H9 (cell line): ENCODE results near the gene LSG1. TPM values are rescaled to one million over a fixed set of nuclear protein-coding genes. Genes with fewer than 3 reads are reported as not detected.

ENCODE experiments used
- DNase-seq: peaks from one replicate; pipeline ENCODE4 v3.0.0-alpha.2; 2017
- H2AFZ ChIP-seq: one replicate; pipeline ENCODE4 v1.6.1; 2013; ENCODE audit warnings: mild to moderate bottlenecking, low read length, control low read depth, moderate library complexity
- H2AK5ac ChIP-seq: 2 replicates; pipeline ENCODE4 v1.6.1; 2013; ENCODE audit warnings: low read length, control low read depth, mixed read lengths; ENCODE audit not compliant: insufficient read length
- H2BK120ac ChIP-seq: one replicate; pipeline ENCODE4 v1.6.1; 2013; ENCODE audit warnings: low read depth, mild to moderate bottlenecking, low read length, control low read depth, inconsistent platforms; ENCODE audit not compliant: poor library complexity, severe bottlenecking
- H2BK12ac ChIP-seq: 2 replicates; pipeline ENCODE4 v1.6.1; 2013; ENCODE audit warnings: low read length, control low read depth, mixed read lengths, low read depth; ENCODE audit not compliant: insufficient read length
- H2BK15ac ChIP-seq: 2 replicates; pipeline ENCODE4 v1.6.1; 2013; ENCODE audit warnings: low read depth, low read length, control low read depth
- H2BK20ac ChIP-seq: one replicate; pipeline ENCODE4 v1.6.1; 2013; ENCODE audit warnings: low read depth, mild to moderate bottlenecking, low read length, control low read depth, inconsistent platforms; ENCODE audit not compliant: poor library complexity, severe bottlenecking
- H2BK5ac ChIP-seq: 2 replicates; pipeline ENCODE4 v1.6.1; 2013; ENCODE audit warnings: low read length, control low read depth, mixed read lengths; ENCODE audit not compliant: insufficient read length
- H3K14ac ChIP-seq: 2 replicates; pipeline ENCODE4 v1.6.1; 2013; ENCODE audit warnings: low read length, control low read depth; ENCODE audit not compliant: insufficient read depth
- H3K18ac ChIP-seq: 2 replicates; pipeline ENCODE4 v1.6.1; 2013; ENCODE audit warnings: low read depth, mild to moderate bottlenecking, mixed read lengths, low read length, control low read depth; ENCODE audit not compliant: insufficient read length
- H3K23ac ChIP-seq: 2 replicates; pipeline ENCODE4 v1.6.1; 2013; ENCODE audit warnings: low read length, control low read depth, mixed read lengths, low read depth; ENCODE audit not compliant: insufficient read length
- H3K23me2 ChIP-seq: 2 replicates; pipeline ENCODE4 v1.6.1; 2013; ENCODE audit warnings: low read depth, mild to moderate bottlenecking, mixed read lengths, low read length, control low read depth; ENCODE audit not compliant: insufficient read length, poor library complexity, severe bottlenecking
- H3K27ac ChIP-seq: 2 replicates; pipeline ENCODE4 v1.5.1; 2013; ENCODE audit warnings: low read length, control low read depth, mixed read lengths, low read depth; ENCODE audit not compliant: insufficient read length
- H3K27me3 ChIP-seq: 2 replicates; pipeline ENCODE4 v1.6.1; 2013; ENCODE audit warnings: low read length, control low read depth, inconsistent platforms; ENCODE audit not compliant: insufficient read depth
- H3K4ac ChIP-seq: 2 replicates; pipeline ENCODE4 v1.6.1; 2013; ENCODE audit warnings: low read depth, mild to moderate bottlenecking, control low read depth, inconsistent platforms, low read length, moderate library complexity
- H3K4me1 ChIP-seq: 2 replicates; pipeline ENCODE4 v1.6.1; 2013; ENCODE audit warnings: low read length, control low read depth, inconsistent platforms; ENCODE audit not compliant: insufficient read depth
- H3K4me2 ChIP-seq: 2 replicates; pipeline ENCODE4 v1.6.1; 2013; ENCODE audit warnings: low read length, control low read depth, mixed read lengths; ENCODE audit not compliant: insufficient read length, insufficient read depth
- H3K56ac ChIP-seq: 2 replicates; pipeline ENCODE4 v1.6.1; 2013; ENCODE audit warnings: low read depth, mild to moderate bottlenecking, mixed read lengths, low read length, control low read depth; ENCODE audit not compliant: insufficient read length
- H3K79me1 ChIP-seq: 2 replicates; pipeline ENCODE4 v1.6.1; 2013; ENCODE audit warnings: low read depth, mild to moderate bottlenecking, moderate library complexity, low read length, control low read depth, inconsistent platforms; ENCODE audit not compliant: insufficient read depth, poor library complexity, severe bottlenecking
- H3K79me2 ChIP-seq: 2 replicates; pipeline ENCODE4 v1.6.1; 2013; ENCODE audit warnings: low read length, control low read depth, inconsistent platforms; ENCODE audit not compliant: insufficient read depth
- H3K9ac ChIP-seq: 2 replicates; pipeline ENCODE4 v1.6.1; 2013; ENCODE audit warnings: low read length, control low read depth, mixed read lengths; ENCODE audit not compliant: insufficient read length; ENCODE audit errors: extremely low read depth
- H3K9me3 ChIP-seq: one replicate; pipeline ENCODE4 v1.6.1; 2013; ENCODE audit warnings: low read depth, low read length, inconsistent platforms; ENCODE audit not compliant: control insufficient read depth
- H3T11ph ChIP-seq: one replicate; pipeline ENCODE4 v1.6.1; 2013; ENCODE audit warnings: mild to moderate bottlenecking, low read length, control low read depth, inconsistent platforms
- H4K20me1 ChIP-seq: one replicate; pipeline ENCODE4 v1.6.1; 2013; ENCODE audit not compliant: control insufficient read depth, insufficient read length, insufficient read depth
- H4K5ac ChIP-seq: 2 replicates; pipeline ENCODE4 v1.6.1; 2013; ENCODE audit warnings: low read depth, mild to moderate bottlenecking, mixed read lengths, low read length, control low read depth; ENCODE audit not compliant: insufficient read length
- H4K8ac ChIP-seq: replicated peaks from 2 replicates; pipeline ENCODE4 v1.6.1; 2013; ENCODE audit warnings: low read length, control low read depth, mixed read lengths, low read depth; ENCODE audit not compliant: insufficient read length
- H4K91ac ChIP-seq: 2 replicates; pipeline ENCODE4 v1.6.1; 2013; ENCODE audit warnings: low read depth, mild to moderate bottlenecking, moderate library complexity, mixed read lengths, low read length, control low read depth; ENCODE audit not compliant: insufficient read length
- H3K27ac Mint-ChIP-seq, 3 experiments: 2 replicates in 2 of 3; 3 replicates in 1 of 3; pipeline ENCODE4 v1.8.0; 2020 to 2021; ENCODE audit warnings: mixed read lengths in 3 of 3, mild to moderate bottlenecking in 1 of 3, moderate library complexity in 1 of 3
- H3K27me3 Mint-ChIP-seq: 2 replicates; pipeline ENCODE4 v1.8.0; 2021; ENCODE audit warnings: low read depth, mild to moderate bottlenecking, moderate library complexity, mixed read lengths
- H3K36me3 Mint-ChIP-seq, 3 experiments: 2 replicates in 2 of 3; 3 replicates in 1 of 3; pipeline ENCODE4 v1.8.0; 2020 to 2021; ENCODE audit warnings: low read depth in 3 of 3, mixed read lengths in 3 of 3; ENCODE audit not compliant: insufficient read depth in 1 of 3
- H3K4me1 Mint-ChIP-seq, 2 experiments: 2 replicates each; pipeline ENCODE4 v1.8.0; 2020; ENCODE audit warnings: mixed read lengths in 2 of 2
- H3K4me3 Mint-ChIP-seq, 2 experiments: 2 replicates in 1 of 2; 3 replicates in 1 of 2; pipeline ENCODE4 v1.8.0; 2020 to 2021; ENCODE audit warnings: mild to moderate bottlenecking in 2 of 2, mixed read lengths in 2 of 2, moderate library complexity in 1 of 2
- H3K9me3 Mint-ChIP-seq, 2 experiments: 2 replicates in 1 of 2; 3 replicates in 1 of 2; pipeline ENCODE4 v1.8.0; 2020; ENCODE audit warnings: mild to moderate bottlenecking in 2 of 2, mixed read lengths in 2 of 2, moderate library complexity in 1 of 2
- CTCF ChIP-seq: fragments of 200-600 bp; sonication (generic); conservative IDR thresholded peaks from 3 replicates; pipeline ENCODE4 v1.8.0; 2021; ENCODE audit warnings: antibody characterized with exemption, mild to moderate bottlenecking
- WGBS: extraction: QIAGEN DNeasy Blood & Tissue Kit; methylation state at CpG from one replicate; pipeline ENCODE4 v1.1.7; 2013; ENCODE audit warnings: missing lambda C conversion rate, low lambda C conversion rate, mixed read lengths; ENCODE audit not compliant: insufficient read length; ENCODE audit errors: extremely low coverage; 5-methylcytosine and 5-hydroxymethylcytosine counted together
- total RNA-seq: library from RNA; stranded (reverse); gene quantifications from 2 replicates; pipeline ENCODE4 v1.2.1, GENCODE V29; 2021

LSG1 gene
- total RNA-seq, 1 experiment from 2014 or later, result 63.3 TPM

DNA sequence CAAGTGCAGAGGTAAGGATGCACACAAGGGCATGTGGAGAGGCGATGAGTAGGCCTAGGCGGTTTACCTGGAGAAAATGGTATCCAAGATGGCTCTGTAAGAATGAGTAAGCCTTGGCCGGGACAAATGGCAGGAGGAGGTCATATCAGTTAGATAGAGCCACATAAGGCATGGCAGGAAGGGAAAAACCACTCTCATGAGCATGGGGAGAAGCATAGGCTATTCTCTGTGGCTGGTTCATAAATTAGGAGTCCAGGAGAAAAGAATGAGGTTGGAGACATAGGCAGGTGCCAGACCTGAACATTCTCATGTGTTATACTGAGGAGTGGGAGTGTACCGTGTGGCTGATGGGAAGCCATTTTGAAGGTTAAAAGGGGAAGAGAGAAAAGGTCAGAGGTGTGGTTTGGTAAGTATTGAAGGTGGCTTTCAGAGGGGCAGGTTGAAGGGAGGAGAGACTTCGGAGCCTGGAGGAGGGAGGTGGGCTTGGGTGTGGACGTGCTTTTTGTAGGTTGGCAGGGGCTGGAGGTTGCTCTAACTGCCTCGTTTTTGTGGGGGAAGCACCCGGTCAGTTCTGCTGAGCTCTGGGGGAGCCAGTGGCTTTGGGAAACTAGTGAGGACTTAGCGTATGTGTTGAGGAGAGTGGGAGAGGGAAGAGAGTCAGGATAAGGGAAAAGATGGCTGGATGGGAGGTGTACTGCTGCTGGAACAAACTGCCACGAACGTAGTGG lies 9.1 kb upstream of the LSG1 start:
- H3K4me2 ChIP-seq, result no peak overlapping the region
- H3K4me3 Mint-ChIP-seq, result no peak overlapping the region
- no peaks in the 10 kb centered on the region for H3K79me1 ChIP-seq
- H3K14ac ChIP-seq, result no peak overlapping the region
- no peaks in the 10 kb centered on the region for H3K36me3 Mint-ChIP-seq
- WGBS, result no CpG with 5 or more reads among the region's 11 CpGs
- no peak for TF ChIP-seq CTCF
- H3K27ac Mint-ChIP-seq, result no peak overlapping the region
- no peak overlapping the region for H3T11ph ChIP-seq
- no peaks in the 10 kb centered on the region for H3K79me2 ChIP-seq
- H3K4me1 ChIP-seq, result no peaks in the 10 kb centered on the region
- H3K27me3 Mint-ChIP-seq, result peaks cover 49% of the 10 kb centered on the region
- H3K18ac ChIP-seq, result no peak overlapping the region
- H2BK12ac ChIP-seq, result no peak overlapping the region
- no peak overlapping the region for H4K5ac ChIP-seq
- H3K23me2 ChIP-seq, result peaks cover 4% of the 10 kb centered on the region
- no peak overlapping the region for H3K4ac ChIP-seq
- H4K8ac ChIP-seq, result no peak overlapping the region
- DNase-seq, result no peak
- H2AK5ac ChIP-seq, result no peak overlapping the region
- H3K4me1 Mint-ChIP-seq, result peaks cover 5 to 9% of the 10 kb centered on the region in 2 experiments; a peak in 3 of 4 replicates
- peaks cover 10% of the 10 kb centered on the region; the same call in 1 of the 2 replicates for H3K27me3 ChIP-seq
- H3K23ac ChIP-seq, result no peak overlapping the region
- no peak overlapping the region for H2BK15ac ChIP-seq
- H4K91ac ChIP-seq, result no peak overlapping the region
- no peaks in the 10 kb centered on the region; a peak in 1 of 5 replicates for H3K9me3 Mint-ChIP-seq
- no peak overlapping the region for H3K27ac ChIP-seq
- no peaks in the 10 kb centered on the region for H4K20me1 ChIP-seq
- no peak overlapping the region for H3K9ac ChIP-seq
- H3K56ac ChIP-seq, result no peak overlapping the region
- no peak overlapping the region for H2AFZ ChIP-seq
- H2BK5ac ChIP-seq, result no peak overlapping the region
- H2BK120ac ChIP-seq, result no peak overlapping the region
- no peaks in the 10 kb centered on the region for H3K9me3 ChIP-seq
- no peak overlapping the region for H2BK20ac ChIP-seq
